ENCODE measurements around the gene SUCLG2. TPM values are rescaled to one million over a fixed set of nuclear protein-coding genes. Genes with fewer than 3 reads are reported as not detected.

Gene SUCLG2
- total RNA-seq, 4 donors from 2014 or later, result 54.4 to 81.4 (median 59.6) TPM

DNA sequence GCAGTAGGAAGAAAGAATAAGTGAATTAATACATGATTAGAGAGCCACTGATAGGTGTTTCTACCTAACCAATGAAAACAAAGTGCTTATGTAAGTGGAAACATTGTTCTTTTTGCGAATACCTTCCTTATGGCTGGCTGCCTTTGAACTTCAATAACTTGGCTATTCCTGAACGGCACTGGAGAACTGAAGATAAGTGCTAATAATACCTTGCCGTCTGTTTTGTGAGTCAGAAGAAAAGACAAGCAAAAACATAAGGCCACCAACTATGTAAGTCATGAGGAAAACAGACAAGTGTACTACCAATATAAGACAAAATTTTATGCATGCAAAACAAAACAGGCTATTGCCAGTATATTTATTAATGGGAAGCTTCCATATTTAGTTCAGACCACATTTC lies 160.6 kb downstream of the SUCLG2 start:
- TF ChIP-seq, protein P1, sequence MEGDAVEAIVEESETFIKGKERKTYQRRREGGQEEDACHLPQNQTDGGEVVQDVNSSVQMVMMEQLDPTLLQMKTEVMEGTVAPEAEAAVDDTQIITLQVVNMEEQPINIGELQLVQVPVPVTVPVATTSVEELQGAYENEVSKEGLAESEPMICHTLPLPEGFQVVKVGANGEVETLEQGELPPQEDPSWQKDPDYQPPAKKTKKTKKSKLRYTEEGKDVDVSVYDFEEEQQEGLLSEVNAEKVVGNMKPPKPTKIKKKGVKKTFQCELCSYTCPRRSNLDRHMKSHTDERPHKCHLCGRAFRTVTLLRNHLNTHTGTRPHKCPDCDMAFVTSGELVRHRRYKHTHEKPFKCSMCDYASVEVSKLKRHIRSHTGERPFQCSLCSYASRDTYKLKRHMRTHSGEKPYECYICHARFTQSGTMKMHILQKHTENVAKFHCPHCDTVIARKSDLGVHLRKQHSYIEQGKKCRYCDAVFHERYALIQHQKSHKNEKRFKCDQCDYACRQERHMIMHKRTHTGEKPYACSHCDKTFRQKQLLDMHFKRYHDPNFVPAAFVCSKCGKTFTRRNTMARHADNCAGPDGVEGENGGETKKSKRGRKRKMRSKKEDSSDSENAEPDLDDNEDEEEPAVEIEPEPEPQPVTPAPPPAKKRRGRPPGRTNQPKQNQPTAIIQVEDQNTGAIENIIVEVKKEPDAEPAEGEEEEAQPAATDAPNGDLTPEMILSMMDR (IDR thresholded peaks at IDR 0.05; ENCODE audit: low read depth), result no peak

DNA sequence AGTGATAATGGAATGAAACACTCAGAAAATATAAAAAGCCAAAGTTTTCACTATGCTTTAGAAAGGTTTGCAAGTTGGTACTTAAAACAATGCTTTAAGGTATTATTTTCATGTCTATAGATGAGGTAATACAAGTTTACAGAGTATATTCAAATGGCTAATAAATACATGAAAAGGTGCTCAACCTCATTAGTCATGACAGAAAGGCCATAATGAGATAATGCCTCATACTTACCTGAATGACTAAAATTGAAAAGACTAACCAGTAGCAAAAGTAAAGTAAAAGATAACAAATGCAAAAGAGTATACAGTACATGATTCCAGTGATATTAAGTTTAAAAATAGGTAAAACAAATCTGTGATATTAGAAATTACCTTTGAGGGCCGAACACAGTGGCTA lies 163.8 kb downstream of the SUCLG2 start:
- TF ChIP-seq, protein P1 (IDR thresholded peaks at IDR 0.05; ENCODE audit: low read depth), result no peak

DNA sequence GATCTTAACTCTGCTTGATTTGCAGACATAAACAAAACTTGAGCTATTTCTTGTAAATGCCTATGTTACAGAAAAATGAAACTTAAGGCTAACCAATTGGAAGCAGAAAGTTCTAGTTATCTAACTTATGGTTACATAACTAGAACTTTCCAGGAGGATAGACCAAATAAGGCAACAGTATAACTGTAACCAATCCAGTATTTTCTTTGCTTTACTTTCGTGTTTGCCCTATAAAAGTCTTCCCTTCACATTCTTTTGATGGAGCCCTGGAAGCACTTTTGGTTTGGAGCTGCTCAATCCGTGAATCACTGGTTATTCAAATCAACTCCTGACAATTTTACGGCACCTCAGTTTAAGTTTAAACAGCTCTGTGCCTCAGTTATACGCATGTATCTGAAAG lies 164.6 kb downstream of the SUCLG2 start:
- TF ChIP-seq, protein P1 (IDR thresholded peaks at IDR 0.05; ENCODE audit: low read depth), result no peak

DNA sequence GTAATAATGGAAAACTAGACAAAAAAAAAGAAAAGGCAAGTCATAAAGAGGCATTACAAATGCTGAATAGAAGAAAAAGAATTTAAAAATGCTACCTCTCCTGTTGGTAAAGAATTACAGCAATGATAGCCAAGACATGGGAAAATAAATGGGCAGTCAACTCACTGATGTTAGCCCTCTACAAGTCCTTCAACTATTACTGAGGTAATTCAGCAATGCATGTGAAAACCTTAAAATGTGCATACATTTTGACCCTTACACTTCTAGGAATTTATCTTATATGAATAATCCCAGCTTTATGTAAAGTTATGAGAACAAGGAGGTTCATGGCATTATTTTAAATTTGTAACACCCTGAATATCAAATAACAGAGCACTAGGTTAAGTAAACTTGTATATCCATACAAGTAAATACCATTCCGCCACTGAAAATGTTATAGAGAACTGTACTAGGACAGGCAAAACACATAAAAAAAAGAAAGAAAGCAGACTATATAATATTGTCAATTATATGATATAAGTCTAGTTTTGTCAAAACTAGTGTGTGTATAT lies 166.8 kb downstream of the SUCLG2 start:
- TF ChIP-seq, protein P1 (IDR thresholded peaks at IDR 0.05; ENCODE audit: low read depth), result no peak

DNA sequence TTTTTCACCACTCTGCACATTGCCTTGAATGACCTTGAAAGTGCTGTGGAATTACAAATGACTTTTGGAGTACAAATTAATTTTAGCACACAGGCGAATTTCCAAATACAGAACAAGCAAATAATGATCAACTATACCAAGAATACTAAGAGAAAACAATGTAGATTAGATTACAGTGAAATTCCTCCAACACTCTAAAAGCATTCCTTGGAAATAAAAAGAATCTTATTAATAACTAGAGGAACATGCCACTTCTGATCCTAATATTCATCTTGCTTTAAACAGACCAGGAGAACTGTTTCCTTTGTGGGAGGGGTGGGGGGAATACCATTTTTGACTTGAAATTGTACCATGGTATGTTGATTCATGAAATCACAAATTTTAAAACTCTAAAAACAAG lies 167.5 kb downstream of the SUCLG2 start:
- TF ChIP-seq, protein P1 (IDR thresholded peaks at IDR 0.05; ENCODE audit: low read depth), result no peak

DNA sequence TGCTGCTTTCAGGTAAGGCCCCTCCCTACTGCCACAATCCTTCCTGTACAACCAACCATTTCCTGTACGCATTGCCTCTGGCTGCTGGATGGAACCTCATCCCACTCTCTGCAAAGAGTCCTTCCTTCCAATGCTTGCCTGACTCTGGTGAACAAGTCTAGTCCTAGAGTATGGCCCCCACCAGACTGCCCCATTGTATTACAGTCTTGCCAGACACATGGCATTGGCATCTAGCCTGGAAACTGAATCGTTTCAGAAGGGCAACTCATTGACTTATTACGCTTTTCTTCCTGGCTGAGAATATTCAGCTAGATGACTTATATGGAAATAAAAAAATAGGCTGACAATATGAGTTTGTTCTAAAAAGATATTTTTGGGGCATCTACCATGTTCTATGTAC lies 170.3 kb downstream of the SUCLG2 start:
- TF ChIP-seq, protein P1 (IDR thresholded peaks at IDR 0.05; ENCODE audit: low read depth), result no peak

DNA sequence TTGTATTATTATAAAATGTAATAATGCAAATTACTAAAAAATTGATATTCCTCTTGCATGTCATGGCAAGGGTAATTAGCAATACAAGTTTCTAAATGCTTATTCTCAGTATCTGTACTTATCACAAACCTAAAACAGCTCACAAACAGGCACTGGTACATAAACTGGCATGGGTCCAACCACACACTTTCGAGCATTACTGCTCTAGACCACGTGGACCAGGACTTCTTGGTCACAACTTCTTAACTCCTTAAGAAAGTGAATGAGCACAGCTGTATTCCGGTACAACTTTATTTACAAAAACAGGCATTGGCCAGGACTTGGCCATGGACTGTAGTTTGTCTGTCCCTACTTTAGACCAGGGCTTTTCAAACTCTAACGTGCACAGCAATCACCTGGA lies 173.3 kb downstream of the SUCLG2 start:
- TF ChIP-seq, protein P1 (IDR thresholded peaks at IDR 0.05; ENCODE audit: low read depth), result no peak
